ENCODE results near the gene DIS3.
"Not testable (repeated sequence)": the region's sequence is repeated elsewhere in the genome, so short reads cannot be mapped to it uniquely, and the experiment has no call there.

DIS3 gene, protein sequence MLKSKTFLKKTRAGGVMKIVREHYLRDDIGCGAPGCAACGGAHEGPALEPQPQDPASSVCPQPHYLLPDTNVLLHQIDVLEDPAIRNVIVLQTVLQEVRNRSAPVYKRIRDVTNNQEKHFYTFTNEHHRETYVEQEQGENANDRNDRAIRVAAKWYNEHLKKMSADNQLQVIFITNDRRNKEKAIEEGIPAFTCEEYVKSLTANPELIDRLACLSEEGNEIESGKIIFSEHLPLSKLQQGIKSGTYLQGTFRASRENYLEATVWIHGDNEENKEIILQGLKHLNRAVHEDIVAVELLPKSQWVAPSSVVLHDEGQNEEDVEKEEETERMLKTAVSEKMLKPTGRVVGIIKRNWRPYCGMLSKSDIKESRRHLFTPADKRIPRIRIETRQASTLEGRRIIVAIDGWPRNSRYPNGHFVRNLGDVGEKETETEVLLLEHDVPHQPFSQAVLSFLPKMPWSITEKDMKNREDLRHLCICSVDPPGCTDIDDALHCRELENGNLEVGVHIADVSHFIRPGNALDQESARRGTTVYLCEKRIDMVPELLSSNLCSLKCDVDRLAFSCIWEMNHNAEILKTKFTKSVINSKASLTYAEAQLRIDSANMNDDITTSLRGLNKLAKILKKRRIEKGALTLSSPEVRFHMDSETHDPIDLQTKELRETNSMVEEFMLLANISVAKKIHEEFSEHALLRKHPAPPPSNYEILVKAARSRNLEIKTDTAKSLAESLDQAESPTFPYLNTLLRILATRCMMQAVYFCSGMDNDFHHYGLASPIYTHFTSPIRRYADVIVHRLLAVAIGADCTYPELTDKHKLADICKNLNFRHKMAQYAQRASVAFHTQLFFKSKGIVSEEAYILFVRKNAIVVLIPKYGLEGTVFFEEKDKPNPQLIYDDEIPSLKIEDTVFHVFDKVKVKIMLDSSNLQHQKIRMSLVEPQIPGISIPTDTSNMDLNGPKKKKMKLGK

DNA sequence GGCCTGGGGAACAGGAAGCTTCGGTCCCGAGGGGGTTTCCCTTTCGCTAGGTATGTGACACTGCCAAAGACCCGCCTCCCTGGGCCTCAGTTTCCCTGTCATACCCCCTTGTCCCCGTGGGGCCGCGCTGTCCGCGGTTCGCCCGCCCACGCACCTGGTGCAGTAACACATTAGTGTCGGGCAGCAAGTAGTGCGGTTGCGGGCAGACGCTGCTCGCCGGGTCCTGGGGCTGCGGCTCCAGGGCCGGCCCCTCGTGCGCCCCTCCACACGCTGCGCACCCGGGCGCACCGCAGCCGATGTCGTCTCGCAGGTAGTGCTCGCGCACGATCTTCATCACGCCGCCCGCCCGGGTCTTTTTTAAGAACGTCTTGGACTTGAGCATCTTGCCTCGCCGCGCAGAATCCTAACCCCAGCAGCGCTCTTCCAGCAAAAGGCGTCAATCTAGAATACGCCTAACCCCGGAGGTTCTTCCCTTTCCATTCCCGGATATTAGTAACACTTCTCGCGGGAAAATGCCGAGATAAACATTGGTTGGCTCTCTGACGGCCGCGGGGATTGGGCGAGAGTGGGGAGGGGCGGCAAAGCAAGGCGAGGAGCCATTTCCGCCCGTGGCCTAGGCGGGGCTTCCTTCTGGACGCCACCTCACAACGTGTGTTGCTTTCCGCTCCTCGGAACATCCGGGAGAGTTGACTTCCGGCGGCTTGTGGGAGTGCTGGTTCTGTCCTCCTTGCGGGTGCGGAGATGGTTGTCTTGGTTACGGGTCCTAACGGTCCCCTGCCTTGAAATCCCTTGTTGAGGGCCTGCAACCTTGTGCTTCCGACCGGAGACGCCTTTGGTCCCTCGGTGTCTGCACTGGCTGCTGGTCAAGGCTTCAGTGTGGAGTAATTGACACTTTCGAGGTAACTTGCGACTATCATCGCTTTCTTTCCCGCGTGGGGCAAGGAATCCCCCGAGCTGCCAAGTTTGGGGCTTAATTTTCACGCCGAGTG is at the start of gene DIS3, which contains the start of gene PIBF1:
Gene DIS3, minus strand, starts transcription at position 450 of the 989 bp plus-strand sequence. Its CDS starts 68 bp downstream, at position 382.
Gene PIBF1, plus strand, starts transcription at position 683 of the 989 bp plus-strand sequence. CDS start 1,337 bp downstream, outside the sequence.
- peak within 1 kb of the TSS; percentile 97 for H3K4me3 ChIP-seq (ENCODE audit: low read length)
- no peak for TF ChIP-seq ZNF274 (IDR thresholded peaks at IDR 0.05; ENCODE audit: low read depth, low read length)

DNA sequence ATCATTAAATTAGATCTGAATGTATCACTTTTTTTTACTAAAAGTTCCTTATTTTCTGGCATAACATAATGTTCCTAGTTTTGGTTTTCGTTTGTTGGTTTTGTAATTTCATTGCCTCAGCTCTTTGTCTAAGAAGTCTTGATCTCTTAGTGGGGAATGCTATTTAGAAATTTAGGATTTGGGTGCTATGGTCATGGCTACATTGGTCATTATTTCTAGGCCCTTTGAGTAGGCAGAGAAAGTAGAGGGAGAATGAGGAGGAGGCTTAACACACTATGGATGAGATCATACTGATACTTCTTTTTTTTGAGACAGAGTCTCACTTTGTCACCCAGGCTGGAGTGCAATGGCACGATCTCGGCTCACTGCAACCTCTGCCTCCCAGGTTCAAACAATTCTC is 42.0 kb upstream of the DIS3 start:
- H3K4me3 ChIP-seq (ENCODE audit: low read length) = no peak overlapping the region
- TF ChIP-seq ZNF274 (IDR thresholded peaks at IDR 0.05; ENCODE audit: low read depth, low read length) = no peak

DNA sequence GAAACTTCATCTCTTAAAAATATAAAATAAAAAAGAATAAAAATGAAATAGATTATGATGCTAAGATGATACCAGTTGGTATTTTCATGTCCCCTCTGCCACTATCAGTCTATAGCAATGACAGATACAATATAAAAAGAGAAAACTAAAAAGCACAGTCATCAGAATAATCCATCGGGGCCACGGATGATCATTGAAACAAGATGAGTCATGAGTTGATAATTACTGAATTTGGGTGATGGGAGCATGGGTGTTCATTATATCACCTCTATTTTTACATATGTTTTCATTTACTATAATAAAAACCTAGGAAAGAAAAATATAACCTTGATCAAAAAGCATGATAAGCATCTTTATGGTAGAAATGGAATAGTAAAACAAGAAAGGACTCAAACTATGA is 41.4 kb upstream of the DIS3 start:
- H3K4me3 ChIP-seq (ENCODE audit: low read length) = no peak overlapping the region
- no peak for TF ChIP-seq ZNF274 (IDR thresholded peaks at IDR 0.05; ENCODE audit: low read depth, low read length)

DNA sequence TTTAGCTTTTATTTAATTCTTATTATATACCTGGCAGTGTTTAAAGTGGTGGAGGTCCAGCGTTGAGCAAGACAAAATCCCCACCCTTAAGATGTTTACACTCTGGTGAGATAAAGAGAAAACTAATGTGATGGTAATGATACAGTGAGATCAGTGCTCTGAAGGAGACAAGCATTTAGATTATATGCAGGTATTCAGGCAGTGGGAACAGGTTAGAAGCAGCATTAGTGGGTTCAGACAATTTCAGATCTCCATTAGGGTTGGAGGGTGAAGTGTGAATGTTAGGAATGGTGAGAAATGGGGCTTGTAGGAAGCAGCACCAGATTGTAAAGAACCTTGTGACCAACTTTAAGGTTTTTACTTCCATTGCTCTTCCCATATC is 39.2 kb upstream of the DIS3 start:
- no peak for TF ChIP-seq ZNF274 (IDR thresholded peaks at IDR 0.05; ENCODE audit: low read depth, low read length)
- no peak overlapping the region for H3K4me3 ChIP-seq (ENCODE audit: low read length)

DNA sequence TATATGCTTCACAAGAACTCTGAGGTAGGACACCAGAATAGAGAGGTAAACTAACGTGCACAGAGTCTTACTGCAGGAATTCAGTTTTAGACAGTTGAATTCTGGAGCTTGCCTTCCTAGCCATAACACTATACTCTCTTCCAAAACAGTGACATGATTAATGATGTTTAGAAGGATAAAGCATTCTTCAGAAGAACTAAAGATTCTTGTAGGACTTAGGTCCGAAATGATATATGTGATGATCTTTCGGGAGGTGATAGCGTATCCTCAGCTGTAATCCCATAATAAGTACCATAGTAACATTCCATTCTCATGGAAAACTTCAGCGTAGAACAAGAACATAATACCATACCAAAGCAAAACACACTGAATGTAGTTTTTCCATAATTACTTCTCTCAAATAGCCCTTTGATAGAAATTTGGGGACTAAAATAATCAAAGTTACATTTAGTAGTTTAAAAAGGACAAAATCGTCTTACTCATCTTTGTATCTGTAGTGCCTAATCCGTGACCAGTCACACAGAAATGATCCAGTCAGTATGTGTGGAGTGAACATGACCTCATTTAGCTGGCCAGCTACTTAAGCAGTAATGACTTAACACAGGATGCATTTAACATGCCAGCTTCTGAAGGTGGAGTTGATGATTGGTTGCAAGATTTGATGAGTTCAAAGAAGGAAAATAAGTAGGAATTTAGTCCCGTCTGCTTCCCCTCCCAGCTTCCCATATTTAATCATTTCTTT is 38.6 kb upstream of the DIS3 start:
- no peak overlapping the region for H3K4me3 ChIP-seq (ENCODE audit: low read length)
- no peak for TF ChIP-seq ZNF274 (IDR thresholded peaks at IDR 0.05; ENCODE audit: low read depth, low read length)

DNA sequence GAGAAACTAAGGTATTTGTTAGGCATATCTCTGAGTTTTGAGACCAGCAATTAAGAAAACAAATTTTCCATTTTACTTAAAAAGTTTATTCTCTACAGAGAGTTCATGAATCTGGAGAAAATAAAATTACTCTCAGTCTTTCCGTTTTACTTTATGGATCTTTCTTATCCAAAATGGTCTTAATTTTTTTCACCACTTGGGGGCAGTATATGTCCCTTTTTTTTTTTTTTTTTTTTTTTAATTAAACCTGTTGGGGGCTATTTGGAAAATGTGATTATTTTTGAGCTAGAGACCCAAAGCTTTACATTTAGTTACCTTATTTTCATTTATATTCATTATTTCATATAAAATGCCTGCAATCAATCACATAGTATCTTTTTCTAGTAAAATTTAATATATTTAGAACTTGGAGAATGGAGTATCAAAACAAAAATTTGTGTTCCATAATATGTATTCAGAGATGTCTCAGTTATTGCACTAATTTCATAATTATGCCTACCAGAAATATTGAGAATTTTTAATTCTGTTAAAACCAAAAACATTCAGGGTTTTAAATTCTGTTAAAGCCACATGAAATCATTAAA is 27.3 kb upstream of the DIS3 start:
- no peak overlapping the region for H3K4me3 ChIP-seq (ENCODE audit: low read length)
- no peak for TF ChIP-seq ZNF274 (IDR thresholded peaks at IDR 0.05; ENCODE audit: low read depth, low read length)

DNA sequence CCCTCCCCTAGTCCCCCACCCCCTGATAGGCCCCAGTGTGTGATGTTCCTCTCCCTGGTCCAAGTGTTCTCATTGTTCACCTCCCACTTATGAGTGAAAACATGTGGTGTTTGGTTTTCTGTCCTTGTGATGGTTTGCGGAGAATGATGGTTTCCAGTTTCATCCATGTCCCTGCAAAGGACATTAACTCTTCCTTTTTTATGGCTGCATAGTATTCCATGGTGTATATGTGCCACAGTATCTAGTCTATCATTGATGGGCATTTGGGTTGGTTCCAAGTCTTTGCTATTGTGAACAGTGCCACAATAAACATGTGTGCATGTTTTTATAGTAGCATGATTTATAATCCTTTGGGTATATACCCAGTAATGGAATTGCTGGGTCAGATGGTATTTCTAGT is 24.8 kb upstream of the DIS3 start:
- not testable (repeated sequence) for H3K4me3 ChIP-seq (ENCODE audit: low read length)

DNA sequence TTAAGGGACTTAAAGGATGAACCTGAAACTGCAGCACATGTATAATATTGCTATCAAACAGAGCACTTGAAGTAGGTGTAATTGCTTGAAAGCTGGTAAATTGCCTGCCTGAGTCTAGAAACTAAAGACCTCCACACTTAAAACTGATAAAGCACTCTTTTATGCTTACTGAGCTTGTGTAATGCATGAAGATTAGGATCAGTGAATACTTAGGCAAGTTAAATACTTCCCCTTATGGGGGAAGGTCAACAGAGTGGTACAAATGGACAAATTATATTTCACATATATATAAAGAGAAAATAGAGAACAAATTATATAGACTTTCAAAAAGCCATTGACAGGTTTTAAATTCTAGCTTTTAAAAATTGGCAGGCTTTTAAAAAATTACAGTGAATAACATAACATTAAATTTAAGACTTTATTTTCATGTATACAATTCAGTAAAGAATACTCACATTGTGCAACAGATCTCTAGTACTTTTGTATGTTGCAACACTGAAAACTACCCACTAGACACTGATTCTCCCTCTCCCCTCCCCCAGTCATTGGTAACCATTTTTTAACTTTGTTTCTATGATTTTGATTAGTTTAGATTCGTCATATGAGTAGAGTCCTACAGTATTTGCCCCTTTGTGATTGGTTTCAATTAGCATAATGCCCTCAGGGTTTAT is 24.1 kb upstream of the DIS3 start:
- TF ChIP-seq ZNF274 (IDR thresholded peaks at IDR 0.05; ENCODE audit: low read depth, low read length) = no peak
- no peak overlapping the region for H3K4me3 ChIP-seq (ENCODE audit: low read length)

DNA sequence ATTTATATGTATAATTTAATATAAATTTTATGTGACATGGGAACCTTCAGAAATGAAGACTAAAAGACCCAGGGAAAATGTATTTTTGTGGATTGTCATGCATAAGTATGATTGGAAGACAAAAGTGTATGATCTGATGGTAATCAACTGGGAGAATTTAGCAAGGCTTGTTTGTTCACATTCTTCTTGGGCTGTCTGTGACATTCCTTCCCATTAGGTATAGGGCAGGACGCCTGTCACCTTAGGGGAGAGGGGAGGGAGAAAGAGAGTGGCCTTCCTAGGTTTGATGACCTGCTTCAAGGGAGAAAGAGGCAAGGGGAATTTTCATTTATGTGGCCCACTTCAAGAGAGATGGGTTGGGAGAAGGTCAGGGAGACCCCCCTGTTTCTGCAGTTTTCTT is 22.6 kb upstream of the DIS3 start:
- H3K4me3 ChIP-seq (ENCODE audit: low read length) = no peak overlapping the region
- TF ChIP-seq ZNF274 (IDR thresholded peaks at IDR 0.05; ENCODE audit: low read depth, low read length) = no peak

DNA sequence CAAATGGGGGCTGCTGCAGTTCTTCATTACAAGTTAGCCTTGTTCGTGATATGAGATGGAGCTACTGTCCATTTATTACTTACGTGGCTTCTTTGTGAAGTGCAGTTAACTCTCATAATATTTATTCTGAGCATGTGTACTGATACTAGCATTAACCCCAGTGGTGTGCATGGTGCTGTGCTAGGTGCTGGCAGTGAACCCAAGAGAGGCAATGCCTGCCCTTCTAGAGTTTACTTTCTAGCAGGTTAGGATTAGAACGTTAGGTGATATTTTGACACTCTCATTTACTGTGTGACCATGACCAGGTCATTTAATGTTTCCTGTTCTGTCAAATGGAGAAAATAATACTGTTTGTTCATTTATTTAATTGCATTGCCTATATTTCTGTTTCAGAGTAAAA is 17.1 kb upstream of the DIS3 start:
- H3K4me3 ChIP-seq (ENCODE audit: low read length) = no peak overlapping the region
- no peak for TF ChIP-seq ZNF274 (IDR thresholded peaks at IDR 0.05; ENCODE audit: low read depth, low read length)

DNA sequence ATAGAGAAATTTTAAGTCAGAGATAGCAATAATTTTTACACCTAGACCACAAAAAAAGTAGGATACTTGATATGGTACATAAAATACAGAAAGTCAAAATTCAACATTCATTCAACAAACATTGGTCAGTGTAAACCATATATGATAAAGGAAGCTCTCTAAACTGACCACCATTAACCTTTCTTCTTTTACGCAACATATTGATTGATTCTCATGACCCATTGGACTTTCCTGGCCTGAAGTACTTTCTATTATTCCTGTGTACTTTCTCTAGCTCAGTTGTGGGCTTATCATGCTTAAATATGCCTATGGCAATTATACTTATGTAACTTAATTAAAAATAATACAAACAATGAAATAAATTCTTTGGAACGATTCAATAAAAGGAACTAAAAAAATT is 10.9 kb upstream of the DIS3 start:
- TF ChIP-seq ZNF274 (IDR thresholded peaks at IDR 0.05; ENCODE audit: low read depth, low read length) = no peak
- no peak overlapping the region for H3K4me3 ChIP-seq (ENCODE audit: low read length)

DNA sequence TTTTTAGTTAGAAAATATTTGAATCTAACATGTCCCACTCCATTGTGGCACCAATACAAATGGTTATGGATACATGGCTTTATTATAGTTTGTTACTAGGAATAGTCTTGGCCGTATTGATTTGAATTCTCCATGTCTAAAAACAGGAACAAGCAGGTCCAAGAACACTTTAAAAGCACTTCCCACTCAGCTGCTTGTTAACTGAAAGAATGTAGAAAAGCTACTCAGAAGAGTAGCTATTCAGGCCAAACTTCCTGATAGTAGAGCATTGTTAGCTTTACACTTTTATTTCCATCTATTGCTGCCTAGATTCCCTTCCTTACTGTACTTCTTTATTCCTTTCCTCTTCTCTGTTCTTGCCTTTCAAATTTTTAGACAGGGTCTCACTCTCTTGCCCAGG is 7.1 kb upstream of the DIS3 start:
- no peak overlapping the region for H3K4me3 ChIP-seq (ENCODE audit: low read length)
- TF ChIP-seq ZNF274 (IDR thresholded peaks at IDR 0.05; ENCODE audit: low read depth, low read length) = no peak

DNA sequence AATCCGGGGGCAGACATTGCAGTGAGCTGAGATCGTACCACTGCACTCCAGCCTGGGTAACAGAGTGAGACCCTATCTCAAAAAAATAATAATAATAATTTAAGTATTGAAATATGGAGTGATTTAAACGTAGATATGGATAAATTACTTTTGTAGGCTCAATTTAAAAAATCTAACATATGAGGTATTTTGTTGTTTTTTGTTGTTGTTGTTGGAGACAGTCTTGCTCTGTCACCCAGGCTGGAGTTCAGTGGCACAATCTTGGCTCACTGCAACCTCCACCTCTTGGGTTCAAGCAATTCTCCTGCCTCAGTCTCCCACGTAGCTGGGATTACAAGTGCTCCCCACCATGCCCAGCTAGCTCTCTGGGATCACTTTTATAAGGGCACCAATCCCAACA is 3.0 kb upstream of the DIS3 start:
- not testable (repeated sequence) for H3K4me3 ChIP-seq (ENCODE audit: low read length)

Measured in GM08714 (cell line).